Measurements from ENCODE around the gene SENP5. TPM values are rescaled to one million over a fixed set of nuclear protein-coding genes. Genes with fewer than 3 reads are reported as not detected.

The SENP5 gene
- total RNA-seq, 1 donor from 2014 or later, result 29.7 TPM

- H3K27ac ChIP-seq, result no peak overlapping the region
- intact Hi-C loops (cut with DNase I), result no loop called here
- H3K27me3 ChIP-seq (ENCODE audit: low read depth), result peaks cover 7% of the 10 kb centered on the region
- no peak overlapping the region for H3K4me3 ChIP-seq
- no peak for ATAC-seq
- no peak for DNase-seq
- no peaks in the 10 kb centered on the region for H3K36me3 ChIP-seq
- H3K9me3 ChIP-seq, result peaks cover 7% of the 10 kb centered on the region
- H3K4me1 ChIP-seq, result no peaks in the 10 kb centered on the region
- no peak for TF ChIP-seq CTCF (IDR thresholded peaks at IDR 0.05)
Observed at GRCh38 chr3:196981657-196982056, 113.9 kb downstream of the SENP5 start.

GRCh38 chr3:196983186-196983585 is 115.5 kb downstream of the SENP5 start:
- no peak for DNase-seq
- no peaks in the 10 kb centered on the region for H3K4me1 ChIP-seq
- no peak for TF ChIP-seq CTCF (IDR thresholded peaks at IDR 0.05)
- no peak for ATAC-seq
- intact Hi-C loops (cut with DNase I), result no loop called here
- peaks cover 7% of the 10 kb centered on the region for H3K9me3 ChIP-seq
- H3K4me3 ChIP-seq, result no peak overlapping the region
- H3K36me3 ChIP-seq, result no peaks in the 10 kb centered on the region
- peaks cover 15% of the 10 kb centered on the region for H3K27me3 ChIP-seq (ENCODE audit: low read depth)
- no peak overlapping the region for H3K27ac ChIP-seq

Other genes with a start within 250 kb of the SENP5 start
- gene NRROS, start 228.2 kb upstream of the SENP5 start, total RNA-seq, result 20.7 TPM
- 2.2 TPM for gene CEP19, start 155.7 kb upstream of the SENP5 start, total RNA-seq
- 14.1 TPM for gene PIGX, start 155.5 kb upstream of the SENP5 start, total RNA-seq
- 80.7 TPM for gene PAK2, start 128.1 kb upstream of the SENP5 start, total RNA-seq
- gene NCBP2, start 74.6 kb downstream of the SENP5 start, total RNA-seq, result 55.1 TPM
- gene PIGZ, start 100.9 kb downstream of the SENP5 start, total RNA-seq, result 4.6 TPM
- gene MELTF, start 161.9 kb downstream of the SENP5 start, total RNA-seq, result 5.2 TPM

All from lower lobe of right lung (tissue), 2 donors.